HAP-1 (cell line): Measurements from ENCODE around the gene SASS6.

Experiments used
- DNase-seq, 2 experiments: peaks; one replicate each; pipeline ENCODE4 v3.0.0-alpha.2; 2016 to 2020; ENCODE audit warnings: low spot score in 2 of 2
- H3K27me3 ChIP-seq: fragments of 250-450 bp; sonication (Bioruptor Pico); 2 replicates; pipeline ENCODE4 v1.5.1; 2020; ENCODE audit warnings: low read depth, mild to moderate bottlenecking, moderate library complexity
- H3K36me3 ChIP-seq: fragments of 250-450 bp; sonication (Bioruptor Pico); replicated peaks from 2 replicates; pipeline ENCODE4 v1.5.1; 2020; ENCODE audit warnings: mild to moderate bottlenecking
- H3K4me1 ChIP-seq: fragments of 250-450 bp; sonication (Bioruptor Pico); 2 replicates; pipeline ENCODE4 v1.5.1; 2020; ENCODE audit warnings: mild to moderate bottlenecking
- H3K4me3 ChIP-seq: fragments of 250-450 bp; sonication (Bioruptor Pico); 2 replicates; pipeline ENCODE4 v1.5.1; 2020; ENCODE audit warnings: mild to moderate bottlenecking, moderate library complexity
- H3K9me3 ChIP-seq: fragments of 250-450 bp; sonication (Bioruptor Pico); 2 replicates; pipeline ENCODE4 v1.5.1; 2020; ENCODE audit warnings: mild to moderate bottlenecking, moderate library complexity
- in situ Hi-C: fragments of 300-500 bp; cut with MboI; formaldehyde crosslinking; loops from 3 replicates; pipeline ENCODE4 v1.14.3; 2020; ENCODE audit warnings: low sequenced_read_pairs, inconsistent platforms, mixed read lengths

Gene SASS6

DNA sequence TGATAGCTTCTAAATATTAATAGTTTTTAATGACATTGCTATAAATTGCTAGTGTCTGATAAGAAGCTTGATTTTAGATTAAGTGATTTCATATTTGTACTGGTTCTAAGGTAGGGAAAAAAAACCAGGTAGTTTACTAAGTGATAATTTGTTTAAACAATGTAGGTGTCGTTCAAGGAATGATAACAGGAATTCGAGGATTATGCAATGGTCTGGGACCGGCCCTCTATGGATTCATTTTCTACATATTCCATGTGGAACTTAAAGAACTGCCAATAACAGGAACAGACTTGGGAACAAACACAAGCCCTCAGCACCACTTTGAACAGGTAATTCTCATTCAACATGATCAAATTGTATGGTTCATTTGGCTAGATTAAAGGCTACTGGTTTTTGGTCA is 52.4 kb downstream of the SASS6 start:
- Histone ChIP-seq H3K4me3 (no peak overlapping the region), H3K4me1 (peaks cover 27% of the 10 kb centered on the region), H3K36me3 (peaks cover 59% of the 10 kb centered on the region), H3K27me3 (no peaks in the 10 kb centered on the region), H3K9me3 (no peaks in the 10 kb centered on the region)
- in situ Hi-C loops = no loop called here
- no peak for DNase-seq

GRCh38 chr1:100077531-100077930 is 55.2 kb downstream of the SASS6 start:
- in situ Hi-C loops = no loop called here
- Histone ChIP-seq H3K27me3 (no peaks in the 10 kb centered on the region), H3K36me3 (peaks cover 49% of the 10 kb centered on the region), H3K9me3 (no peaks in the 10 kb centered on the region), H3K4me1 (peaks cover 27% of the 10 kb centered on the region), H3K4me3 (no peak overlapping the region)
- peak in 1 of 2 experiments; percentile 43 for DNase-seq

DNA sequence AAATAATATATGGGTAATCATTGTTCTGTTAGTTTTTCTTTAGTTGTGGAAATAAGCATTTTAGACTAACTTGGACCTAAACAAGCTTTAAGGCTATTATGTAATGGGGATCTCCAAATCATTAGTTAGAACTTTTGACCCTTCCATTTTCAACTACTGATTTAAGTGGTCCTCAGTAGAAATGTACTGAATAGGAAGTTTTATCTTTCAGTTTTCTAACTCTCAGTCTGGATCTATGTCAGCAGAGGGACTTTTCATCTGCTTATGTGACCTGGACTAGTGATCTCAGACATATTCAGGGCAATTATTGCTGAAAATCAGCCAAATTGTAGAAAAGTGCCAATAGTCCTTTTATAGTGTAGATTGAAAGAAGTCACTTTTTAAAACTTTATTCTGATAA is 56.0 kb downstream of the SASS6 start:
- no peaks in the 10 kb centered on the region for H3K27me3 ChIP-seq
- DNase-seq = peak in 1 of 2 experiments; percentile 61
- in situ Hi-C loops = no loop called here
- H3K4me3 ChIP-seq = no peak overlapping the region
- peaks cover 46% of the 10 kb centered on the region for H3K36me3 ChIP-seq
- H3K9me3 ChIP-seq = no peaks in the 10 kb centered on the region
- peaks cover 33% of the 10 kb centered on the region for H3K4me1 ChIP-seq

- peaks cover 43% of the 10 kb centered on the region for H3K36me3 ChIP-seq
- in situ Hi-C loops = no loop called here
- H3K9me3 ChIP-seq = no peaks in the 10 kb centered on the region
- peaks cover 35% of the 10 kb centered on the region for H3K4me1 ChIP-seq
- peak in 1 of 2 experiments; percentile 73 for DNase-seq
- no peak overlapping the region for H3K4me3 ChIP-seq
- H3K27me3 ChIP-seq = no peaks in the 10 kb centered on the region
These were observed 56.4 kb downstream of the SASS6 start for GRCh38 chr1:100076319-100076718.

DNA sequence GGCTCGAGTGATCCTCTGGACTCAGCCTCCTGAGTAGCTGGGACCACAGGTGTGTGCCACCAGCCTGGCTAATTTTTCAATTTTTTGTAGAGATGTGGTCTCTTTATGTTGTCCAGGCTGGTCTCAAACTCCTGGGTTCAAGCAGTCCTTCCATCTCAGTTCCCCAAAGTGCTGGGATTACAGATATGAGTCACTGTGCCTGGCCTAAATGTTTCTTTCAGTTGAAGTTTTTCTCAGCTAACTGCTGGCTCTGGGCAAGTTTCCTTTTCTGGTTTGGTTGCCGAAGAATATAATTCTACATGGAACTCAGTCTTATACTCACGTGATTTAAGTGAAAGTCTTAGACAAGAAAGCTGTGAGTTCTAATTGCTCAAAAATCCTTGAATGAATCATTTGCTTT is 57.0 kb downstream of the SASS6 start:
- peaks cover 35% of the 10 kb centered on the region for H3K4me1 ChIP-seq
- H3K4me3 ChIP-seq = no peak overlapping the region
- H3K36me3 ChIP-seq = peaks cover 41% of the 10 kb centered on the region
- in situ Hi-C loops = no loop called here
- H3K27me3 ChIP-seq = no peaks in the 10 kb centered on the region
- no peak for DNase-seq
- H3K9me3 ChIP-seq = no peaks in the 10 kb centered on the region

GRCh38 chr1:100074604-100075395 is 57.9 kb downstream of the SASS6 start:
- in situ Hi-C loops = no loop called here
- no peaks in the 10 kb centered on the region for H3K9me3 ChIP-seq
- no peaks in the 10 kb centered on the region for H3K27me3 ChIP-seq
- H3K4me1 ChIP-seq = peaks cover 35% of the 10 kb centered on the region
- peaks cover 43% of the 10 kb centered on the region for H3K36me3 ChIP-seq
- H3K4me3 ChIP-seq = no peak overlapping the region
- no peak for DNase-seq

DNA sequence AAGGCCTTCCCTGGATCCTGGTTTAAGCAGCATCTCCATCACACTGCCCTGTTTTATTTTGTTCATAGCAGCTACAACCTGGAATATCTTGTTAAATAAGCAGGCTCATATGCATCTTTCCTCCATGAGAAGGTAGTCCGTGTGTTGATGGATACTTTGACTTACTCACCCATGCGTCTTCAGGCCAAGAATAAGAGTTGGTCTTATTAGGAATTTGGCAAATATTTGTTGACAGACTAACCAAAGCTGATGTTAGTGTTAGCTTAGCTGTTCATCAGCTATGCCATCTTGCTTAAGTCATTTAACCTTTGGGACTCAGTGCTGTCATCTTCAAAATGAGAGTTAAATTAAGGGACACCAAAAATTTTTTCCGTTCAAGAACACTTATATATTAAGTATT is 59.2 kb downstream of the SASS6 start:
- peaks cover 35% of the 10 kb centered on the region for H3K4me1 ChIP-seq
- peaks cover 45% of the 10 kb centered on the region for H3K36me3 ChIP-seq
- H3K4me3 ChIP-seq = no peak overlapping the region
- H3K27me3 ChIP-seq = no peaks in the 10 kb centered on the region
- H3K9me3 ChIP-seq = no peaks in the 10 kb centered on the region
- DNase-seq = no peak
- in situ Hi-C loops = no loop called here

DNA sequence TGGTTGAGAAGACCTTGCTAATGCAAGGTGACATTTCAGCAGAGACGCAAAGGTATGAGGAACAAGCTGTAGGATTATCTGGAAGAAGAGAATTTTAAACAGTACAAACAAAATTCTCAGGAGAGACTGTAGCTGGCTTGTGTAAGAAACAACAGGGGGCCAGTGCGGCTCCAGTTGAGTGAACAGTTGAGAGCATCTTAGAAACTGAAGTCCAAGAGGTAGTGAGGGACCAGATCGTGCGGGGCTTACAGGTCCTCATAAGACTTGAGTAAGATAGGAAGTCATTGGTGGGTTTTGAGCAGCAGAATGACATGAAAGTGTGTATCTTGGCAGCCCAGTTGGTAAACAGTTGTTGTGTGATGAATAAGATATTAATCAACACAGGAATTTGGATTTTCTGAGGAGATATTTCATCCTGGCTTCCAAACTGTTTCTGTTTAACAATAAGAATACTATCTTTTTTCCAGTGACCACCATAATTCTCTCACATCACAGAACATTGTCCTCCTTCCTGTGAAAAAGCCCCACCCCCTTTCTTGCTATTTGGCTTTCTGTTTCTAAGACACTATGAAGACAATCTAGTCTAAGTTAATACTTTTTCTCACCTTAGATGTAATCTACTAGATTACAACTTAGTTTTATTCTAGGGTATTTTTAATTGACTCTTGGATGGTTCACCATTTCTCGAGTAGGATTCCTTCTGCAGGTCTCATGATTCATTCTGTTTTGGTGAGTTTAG is 62.4 kb downstream of the SASS6 start:
- Histone ChIP-seq H3K27me3 (no peaks in the 10 kb centered on the region), H3K36me3 (peaks cover 60% of the 10 kb centered on the region), H3K9me3 (no peaks in the 10 kb centered on the region), H3K4me1 (peaks cover 8% of the 10 kb centered on the region; the same call in 1 of the 2 replicates), H3K4me3 (no peak overlapping the region)
- in situ Hi-C loops = no loop called here
- no peak for DNase-seq

DNA sequence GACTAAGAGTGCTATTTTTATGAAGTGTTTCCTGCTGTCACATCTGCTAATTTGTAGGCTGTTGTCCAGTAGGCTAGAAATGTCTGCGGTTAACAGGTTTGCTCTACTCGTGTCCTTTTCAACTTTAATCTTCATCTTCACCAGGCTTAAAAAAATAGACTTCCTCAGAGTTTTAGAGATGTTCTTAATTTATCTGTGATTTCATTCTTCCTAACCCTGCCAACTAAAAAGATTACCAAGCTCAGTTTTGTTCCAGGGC is 66.8 kb downstream of the SASS6 start:
- H3K27me3 ChIP-seq = no peaks in the 10 kb centered on the region
- DNase-seq = no peak
- H3K4me1 ChIP-seq = no peaks in the 10 kb centered on the region
- H3K36me3 ChIP-seq = peaks cover 72% of the 10 kb centered on the region
- in situ Hi-C loops = no loop called here
- no peak overlapping the region for H3K4me3 ChIP-seq
- H3K9me3 ChIP-seq = no peaks in the 10 kb centered on the region

DNA sequence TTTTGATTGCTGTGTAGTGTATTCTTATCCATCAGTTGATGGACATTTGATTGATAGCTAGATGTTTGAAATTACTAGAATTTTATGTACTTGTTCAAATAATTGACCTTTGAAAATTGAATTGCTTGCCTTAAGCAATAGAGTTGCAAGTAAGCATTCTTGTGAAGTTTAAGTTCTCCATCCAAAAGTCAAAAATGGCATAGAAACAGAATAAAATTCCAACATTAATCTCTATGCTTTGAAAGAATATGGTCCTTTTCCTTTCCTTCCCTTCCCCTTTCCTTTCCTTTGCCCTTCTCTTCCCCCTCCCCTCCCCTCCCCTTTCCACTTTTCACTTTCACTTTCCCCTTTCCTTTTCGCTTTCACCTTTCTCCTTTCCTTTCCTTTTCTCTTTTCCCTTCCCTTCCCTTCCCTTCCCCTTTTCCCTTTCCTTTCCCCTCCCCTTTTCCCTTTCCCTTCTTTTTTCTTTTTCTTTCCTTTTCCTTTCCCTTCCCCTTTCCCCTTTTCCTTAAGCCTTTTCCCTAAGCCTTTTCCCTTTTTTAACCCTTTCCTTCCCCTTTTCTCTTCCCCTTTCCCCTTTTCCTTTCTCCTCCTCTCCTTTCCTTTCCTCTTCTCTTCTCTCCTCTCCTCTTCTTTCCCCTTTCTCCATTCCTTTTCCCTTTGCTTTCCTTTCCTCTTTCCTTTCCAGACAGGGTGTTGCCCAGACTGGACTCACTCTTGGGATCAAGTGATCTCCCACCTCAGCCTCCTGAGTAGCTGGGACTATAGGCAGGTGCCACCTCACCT is 67.4 kb downstream of the SASS6 start:
- DNase-seq = no peak
- no peaks in the 10 kb centered on the region for H3K4me1 ChIP-seq
- peaks cover 72% of the 10 kb centered on the region for H3K36me3 ChIP-seq
- in situ Hi-C loops = no loop called here
- no peaks in the 10 kb centered on the region for H3K27me3 ChIP-seq
- H3K4me3 ChIP-seq = no peak overlapping the region
- H3K9me3 ChIP-seq = no peaks in the 10 kb centered on the region

DNA sequence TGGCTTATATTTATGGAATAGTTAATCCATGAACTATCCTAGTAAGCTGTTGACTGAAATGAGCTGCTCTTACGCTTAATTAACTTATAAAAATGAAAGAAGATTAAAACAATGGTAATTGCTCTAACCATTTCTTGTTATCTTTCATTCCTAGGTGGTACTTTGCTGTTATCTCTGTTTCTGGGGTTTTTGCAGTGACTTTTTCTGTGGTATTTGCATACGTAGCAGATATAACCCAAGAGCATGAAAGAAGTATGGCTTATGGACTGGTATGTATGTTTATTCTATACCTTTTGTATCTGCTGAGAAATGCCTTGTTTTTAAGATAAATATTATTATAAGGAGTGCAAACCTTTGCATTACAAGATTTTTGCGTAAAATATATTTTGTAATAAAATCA is 71.0 kb downstream of the SASS6 start:
- DNase-seq = no peak
- in situ Hi-C loops = no loop called here

DNA sequence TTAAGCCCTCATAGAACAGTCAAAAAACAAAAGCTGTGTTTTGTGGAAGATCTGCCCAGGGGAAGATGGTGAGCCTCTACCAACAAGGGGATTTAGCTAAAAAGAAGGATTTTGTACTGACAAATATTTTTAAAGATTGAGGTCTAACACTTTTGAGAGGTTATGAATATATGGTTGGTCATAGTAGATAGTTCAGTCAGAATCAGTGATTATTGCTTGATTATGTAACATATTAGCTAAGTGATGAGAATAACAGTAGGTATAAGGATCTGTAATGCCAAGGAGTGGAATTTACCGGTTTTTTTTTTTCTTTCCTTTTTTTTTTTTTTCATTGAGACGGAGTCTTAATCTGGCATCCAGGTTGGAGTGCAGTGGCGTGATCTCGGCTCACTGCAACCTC is 79.0 kb downstream of the SASS6 start:
- peaks cover 13% of the 10 kb centered on the region for H3K36me3 ChIP-seq
- DNase-seq = no peak
- H3K4me3 ChIP-seq = no peak overlapping the region
- H3K4me1 ChIP-seq = peaks cover 15% of the 10 kb centered on the region
- H3K9me3 ChIP-seq = no peaks in the 10 kb centered on the region
- H3K27me3 ChIP-seq = no peaks in the 10 kb centered on the region
- in situ Hi-C loops = no loop called here

More for the DNA sequence above, 71.0 kb downstream of the SASS6 start:
- peaks cover 62% of the 10 kb centered on the region for H3K36me3 ChIP-seq
- H3K9me3 ChIP-seq = no peaks in the 10 kb centered on the region
- no peak overlapping the region for H3K4me3 ChIP-seq
- H3K27me3 ChIP-seq = no peaks in the 10 kb centered on the region
- no peaks in the 10 kb centered on the region for H3K4me1 ChIP-seq

DNA sequence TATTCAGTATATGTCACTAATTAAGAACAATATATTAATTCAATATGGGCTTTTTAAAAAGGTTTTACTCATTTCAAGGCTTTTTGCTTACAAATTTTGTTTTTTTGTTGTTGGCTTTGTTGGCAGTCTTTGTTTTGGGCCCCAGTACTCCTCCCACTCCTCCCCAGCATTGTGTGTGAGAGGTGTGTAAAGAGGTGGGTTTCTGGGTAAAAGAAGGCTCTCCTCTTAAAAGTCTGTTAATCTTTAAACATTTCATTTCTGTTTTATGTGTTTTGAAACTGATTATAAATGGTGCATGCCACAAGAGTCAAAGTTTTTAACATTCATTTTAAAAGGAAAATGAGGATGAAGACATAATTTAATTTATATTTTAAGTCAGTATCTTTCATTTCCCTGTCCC is 79.6 kb downstream of the SASS6 start:
- Histone ChIP-seq H3K36me3 (peaks cover 7% of the 10 kb centered on the region), H3K9me3 (no peaks in the 10 kb centered on the region), H3K4me3 (no peak overlapping the region), H3K4me1 (peaks cover 21% of the 10 kb centered on the region), H3K27me3 (no peaks in the 10 kb centered on the region)
- in situ Hi-C loops = no loop called here
- no peak for DNase-seq

GRCh38 chr1:100051893-100052292 is 80.8 kb downstream of the SASS6 start:
- no peak overlapping the region for H3K4me3 ChIP-seq
- H3K9me3 ChIP-seq = no peaks in the 10 kb centered on the region
- in situ Hi-C loops = no loop called here
- DNase-seq = no peak
- no peaks in the 10 kb centered on the region for H3K27me3 ChIP-seq
- H3K4me1 ChIP-seq = peaks cover 21% of the 10 kb centered on the region
- H3K36me3 ChIP-seq = peaks cover 2% of the 10 kb centered on the region; the same call in 1 of the 2 replicates
